A549 (cell line): ENCODE measurements around the gene HPCAL1. TPM values are rescaled to one million over a fixed set of nuclear protein-coding genes. Genes with fewer than 3 reads are reported as not detected.

Source experiments
- ATAC-seq, 2 experiments: fragments of 200-7000 bp in 1 of 2; fragments of >200 bp in 1 of 2; cut with Nextera tagmentation in 1 of 2; cut with Tn5 transposase in 1 of 2; 3 replicates each; pipeline versions ENCODE4 v1.8.0 to v1.9.1; 2018 to 2020; ENCODE audit warnings: mild to moderate bottlenecking in 1 of 2, moderate library complexity in 1 of 2
- CTCF ChIA-PET: fragments of 300-600 bp; sonication (Branson Sonifier 250); formaldehyde crosslinking; extraction: SDS; loops from one replicate; lab custom pipeline; 2021; ENCODE audit warnings: antibody characterized with exemption, inconsistent platforms; lab: Yijun Ruan, JAX
- POLR2A ChIA-PET: fragments of 350-600 bp; formaldehyde crosslinking; extraction: SDS; loops from one replicate; lab custom pipeline; 2021; ENCODE audit warnings: antibody characterized with exemption, inconsistent platforms; lab: Yijun Ruan, JAX
- DNase-seq, 2 experiments: peaks; one replicate each; pipeline versions ENCODE4 v3.0.0 to v3.0.0-alpha.2; 2011 to 2016; ENCODE audit warnings: low read depth in 1 of 2, low spot score in 1 of 2
- FAIRE-seq: peaks from 2 replicates; lab custom pipeline; 2011; peaks lifted over from hg19 to GRCh38; lab: Jason Lieb, UNC
- H3K27ac ChIP-seq, 2 experiments: fragments of >200 bp; sonication (Bioruptor Twin); formaldehyde crosslinking; 3 replicates each; pipeline ENCODE4 v1.5.1; 2016 to 2017
- H3K4me1 ChIP-seq: fragments of >200 bp; sonication (Bioruptor Twin); formaldehyde crosslinking; 3 replicates; pipeline ENCODE4 v1.6.1; 2016
- H3K4me2 ChIP-seq: fragments of >200 bp; sonication (Bioruptor Twin); formaldehyde crosslinking; 3 replicates; pipeline ENCODE4 v1.6.1; 2016
- H3K4me3 ChIP-seq: fragments of >200 bp; sonication (Bioruptor Twin); formaldehyde crosslinking; 3 replicates; pipeline ENCODE4 v1.5.1; 2016
- H3K9me3 ChIP-seq: fragments of >200 bp; sonication (Bioruptor Twin); formaldehyde crosslinking; 3 replicates; pipeline ENCODE4 v1.6.1; 2016
- ATOH8 ChIP-seq: fragments of 250-450 bp; sonication (Bioruptor Pico); IDR thresholded peaks from 2 replicates; pipeline ENCODE4 v1.5.0; 2020; ENCODE audit warnings: low read depth, mild to moderate bottlenecking, moderate library complexity
- BHLHE40 ChIP-seq: IDR thresholded peaks from 2 replicates; pipeline ENCODE4 v1.6.1; 2012; ENCODE audit warnings: low read depth, low read length, inconsistent platforms
- CHD2 ChIP-seq: fragments of 150-350 bp; IDR thresholded peaks from 2 replicates; pipeline ENCODE4 v1.6.1; 2014; ENCODE audit warnings: low read length; ENCODE audit not compliant: partially characterized antibody
- CTCF ChIP-seq: fragments of >200 bp; sonication (Bioruptor Twin); formaldehyde crosslinking; IDR thresholded peaks from 3 replicates; pipeline ENCODE4 v1.5.1; 2016
- E2F6 ChIP-seq: IDR thresholded peaks from 2 replicates; pipeline ENCODE4 v1.6.1; 2012; ENCODE audit warnings: low read depth, borderline replicate concordance
- EHF ChIP-seq: fragments of 250-450 bp; sonication (Bioruptor Pico); IDR thresholded peaks from 2 replicates; pipeline ENCODE4 v1.5.0; 2020; ENCODE audit warnings: mild to moderate bottlenecking
- FOSL2 ChIP-seq, 2 experiments: fragments of 450-650 bp in 1 of 2; fragments of >200 bp in 1 of 2; sonication (Bioruptor Twin) in 1 of 2; formaldehyde crosslinking; IDR thresholded peaks; 2 replicates each; pipeline versions ENCODE4 v1.5.0 to v1.6.1; 2016 to 2020; ENCODE audit warnings: mild to moderate bottlenecking in 1 of 2, moderate library complexity in 1 of 2
- GATA3 ChIP-seq: IDR thresholded peaks from 2 replicates; pipeline ENCODE4 v1.6.1; 2012; ENCODE audit warnings: borderline replicate concordance
- HDAC2 ChIP-seq: fragments of 200-600 bp; sonication (generic); IDR thresholded peaks from 2 replicates; pipeline ENCODE4 v1.6.1; 2016
- HES2 ChIP-seq: fragments of >200 bp; sonication (Bioruptor Twin); formaldehyde crosslinking; IDR thresholded peaks from 2 replicates; pipeline ENCODE4 v1.6.1; 2016
- HOXA7 ChIP-seq: fragments of 250-450 bp; sonication (Bioruptor Pico); IDR thresholded peaks from 2 replicates; pipeline ENCODE4 v1.5.0; 2020; ENCODE audit warnings: mild to moderate bottlenecking, moderate library complexity
- HOXB13 ChIP-seq: fragments of 250-450 bp; sonication (Bioruptor Pico); IDR thresholded peaks from 2 replicates; pipeline ENCODE4 v1.5.0; 2020; ENCODE audit warnings: low read depth, mild to moderate bottlenecking, moderate library complexity
- HOXB5 ChIP-seq: fragments of 250-450 bp; sonication (Bioruptor Pico); IDR thresholded peaks from 2 replicates; pipeline ENCODE4 v1.5.0; 2020; ENCODE audit warnings: mild to moderate bottlenecking, moderate library complexity
- JUN ChIP-seq, 2 experiments: fragments of >200 bp; sonication (Bioruptor Twin); formaldehyde crosslinking; IDR thresholded peaks; 2 replicates in 1 of 2; 3 replicates in 1 of 2; pipeline ENCODE4 v1.6.1; 2016 to 2017
- MAX ChIP-seq: IDR thresholded peaks from 2 replicates; pipeline ENCODE4 v1.6.1; 2012
- NPAS2 ChIP-seq: fragments of 250-450 bp; sonication (Bioruptor Pico); IDR thresholded peaks from 2 replicates; pipeline ENCODE4 v1.8.0; 2022; ENCODE audit warnings: mild to moderate bottlenecking, moderate library complexity, borderline replicate concordance
- PHF8 ChIP-seq: fragments of 200-600 bp; sonication (generic); IDR thresholded peaks from 2 replicates; pipeline ENCODE4 v1.6.1; 2016; ENCODE audit warnings: low read depth, mild to moderate bottlenecking, antibody characterized with exemption, moderate library complexity, borderline replicate concordance
- POLR2A ChIP-seq: IDR thresholded peaks from 2 replicates; pipeline ENCODE4 v1.6.1; 2012; ENCODE audit warnings: mild to moderate bottlenecking, low read length
- POLR2AphosphoS2 ChIP-seq: conservative IDR thresholded peaks from 2 replicates; pipeline ENCODE4 v1.6.1; 2012; ENCODE audit warnings: low read length, improper control_type of control experiment, inconsistent platforms
- RAD21 ChIP-seq, 2 experiments: fragments of >200 bp in 1 of 2; sonication (Bioruptor Twin) in 1 of 2; formaldehyde crosslinking in 1 of 2; IDR thresholded peaks in 1 of 2; conservative IDR thresholded peaks in 1 of 2; 2 replicates in 1 of 2; 3 replicates in 1 of 2; pipeline ENCODE4 v1.6.1; 2012 to 2018; ENCODE audit warnings: inconsistent platforms in 1 of 2
- WGBS: methylation state at CpG from one replicate; pipeline ENCODE4 v1.1.6; 2017; ENCODE audit errors: missing lambda C conversion rate; 5-methylcytosine and 5-hydroxymethylcytosine counted together
- polyA plus RNA-seq, 4 experiments: library from polyadenylated mRNA; depleted of rRNA in 3 of 4; stranded (reverse); fragments of >200 nt; fragmentation: RNase III in 1 of 4; extraction: RNeasy Plus Mini Kit Qiagen cat#74134 plus additional on column Dnase treatment in 1 of 4; gene quantifications; 2 replicates in 3 of 4; 3 replicates in 1 of 4; pipeline ENCODE4 v1.2.3, GENCODE V29; 2011 to 2017

HPCAL1 gene
- polyA plus RNA-seq, 2 of the 4 experiments (the other 2 are of a cell fraction) = 44.4 to 66.4 TPM

GRCh38 chr2:10330700-10331026 lies 28.0 kb downstream of the HPCAL1 start:
- peaks cover 84% of the 10 kb centered on the region for H3K4me1 ChIP-seq
- H3K4me3 ChIP-seq = peak overlapping the region; percentile 25; the same call in 2 of the 3 replicates
- CTCF ChIA-PET = interaction anchor here (1.0 to 8.5 kb wide), 9 partner anchors 10 to 79 kb away, joined by 3 to 61 read pairs (median 6); partner anchors contain the start of gene HPCAL1
- FAIRE-seq = no peak
- no peak for TF ChIP-seq EHF
- TF ChIP-seq HOXA7 (CRISPR knock-in tag) = peak; percentile 37; the same call in 1 of the 2 replicates
- TF ChIP-seq CHD2 = no peak
- no peak for TF ChIP-seq BHLHE40
- TF ChIP-seq GATA3 = 0 out of 2 replicates have a peak, but pooled peaks have one; percentile 9
- TF ChIP-seq HOXB5 (CRISPR knock-in tag) = no peak
- TF ChIP-seq HOXB13 (CRISPR knock-in tag) = peak; percentile 63; the same call in 1 of the 2 replicates
- TF ChIP-seq HES2 = no peak
- 0 out of 5 replicates have a peak, but pooled peaks of 1 of the 2 experiments have one; percentile 36 for TF ChIP-seq JUN (IDR thresholded peaks at IDR 0.05)
- TF ChIP-seq, all 56 proteins: peak for 4
- ATAC-seq (no peak), DNase-seq (no peak)
- WGBS = 70% methylated on average over 8 of the region's 9 CpGs
- Histone ChIP-seq H3K4me2 (peak overlapping the region; percentile 85), H3K9me3 (peaks cover 7% of the 10 kb centered on the region; the same call in 1 of the 3 replicates), H3K27ac (peak overlapping the region; percentile 89 to 92)
- POLR2A ChIA-PET = interaction anchor here (2.0 kb wide), 1 partner anchor 78 kb away, joined by 7 read pairs; no protein-coding TSS in a partner anchor

GRCh38 chr2:10331027-10331701 lies 28.5 kb downstream of the HPCAL1 start:
- peaks cover 7% of the 10 kb centered on the region; the same call in 1 of the 3 replicates for H3K9me3 ChIP-seq
- H3K4me2 ChIP-seq = peak overlapping the region; percentile 85
- peak overlapping the region; percentile 89 to 92 for H3K27ac ChIP-seq
- no peak for FAIRE-seq
- TF ChIP-seq CTCF (no peak), POLR2AphosphoS2 (no peak), MAX (peak; percentile 66), JUN (IDR thresholded peaks at IDR 0.05) (no peak), RAD21 (conservative IDR thresholded peaks at IDR 0.05 in 1 of 2, IDR thresholded peaks at IDR 0.05 in 1 of 2) (peak in 1 of 2 experiments; percentile 36; a peak in 3 of 5 replicates), POLR2A (no peak), E2F6 (peak; percentile 62; the same call in 1 of the 2 replicates), HDAC2 (no peak), FOSL2 (IDR thresholded peaks at IDR 0.05) (no peak), FOSL2 (CRISPR knock-in tag; IDR thresholded peaks at IDR 0.05) (no peak), PHF8 (no peak), NPAS2 (CRISPR knock-in tag) (no peak), ATOH8 (no peak)
- peak overlapping the region; percentile 25; the same call in 2 of the 3 replicates for H3K4me3 ChIP-seq
- 39% methylated on average over 28 of the region's 33 CpGs for WGBS
- ChIA-PET POLR2A (interaction anchor here (2.0 kb wide), 1 partner anchor 77 kb away, joined by 7 read pairs; no protein-coding TSS in a partner anchor), CTCF (interaction anchor here (0.6 to 8.5 kb wide), 11 partner anchors 9 to 962 kb away, joined by 3 to 61 read pairs (median 5); partner anchors contain the start of gene HPCAL1)
- peaks cover 84% of the 10 kb centered on the region for H3K4me1 ChIP-seq
- peak; percentile 58 to 78 for ATAC-seq
- peak; percentile 36 to 81 for DNase-seq
